GM12801 (cell line): ENCODE measurements around the gene GRAMD1A.

Experiments
- CTCF ChIP-seq: IDR thresholded peaks from one replicate; pipeline ENCODE4 v1.5.1; 2011; ENCODE audit warnings: control low read depth; ENCODE audit not compliant: insufficient read length; ENCODE audit errors: extremely low read depth

Gene GRAMD1A

GRCh38 chr19:34972163-34972705 lies 27.9 kb upstream of the GRAMD1A start:
- no peak for TF ChIP-seq CTCF

GRCh38 chr19:34974646-34975045 lies 25.5 kb upstream of the GRAMD1A start:
- no peak for TF ChIP-seq CTCF

GRCh38 chr19:34975056-34975455 lies 25.1 kb upstream of the GRAMD1A start:
- no peak for TF ChIP-seq CTCF

- TF ChIP-seq CTCF = no peak
Observed at GRCh38 chr19:34976611-34977010, 23.5 kb upstream of the GRAMD1A start.

GRCh38 chr19:34979819-34980640 lies 20.1 kb upstream of the GRAMD1A start:
- TF ChIP-seq CTCF = no peak

- TF ChIP-seq CTCF = no peak
Observed at GRCh38 chr19:34982275-34982674, 17.8 kb upstream of the GRAMD1A start.

GRCh38 chr19:34983786-34984185 lies 16.3 kb upstream of the GRAMD1A start:
- TF ChIP-seq CTCF = no peak
